Suppressor macrophage treated with lipopolysaccharide for 4 hours (primary cell): ENCODE measurements around the gene IFRD2.
"Not testable (repeated sequence)": the region's sequence is repeated elsewhere in the genome, so short reads cannot be mapped to it uniquely, and the experiment has no call there.

Source experiments
- DNase-seq: peaks from one replicate; pipeline ENCODE4 v3.0.0-alpha.2; 2020

Gene IFRD2

GRCh38 chr3:50264383-50264963, 27.8 kb downstream of the IFRD2 start:
- no peak for DNase-seq

DNA sequence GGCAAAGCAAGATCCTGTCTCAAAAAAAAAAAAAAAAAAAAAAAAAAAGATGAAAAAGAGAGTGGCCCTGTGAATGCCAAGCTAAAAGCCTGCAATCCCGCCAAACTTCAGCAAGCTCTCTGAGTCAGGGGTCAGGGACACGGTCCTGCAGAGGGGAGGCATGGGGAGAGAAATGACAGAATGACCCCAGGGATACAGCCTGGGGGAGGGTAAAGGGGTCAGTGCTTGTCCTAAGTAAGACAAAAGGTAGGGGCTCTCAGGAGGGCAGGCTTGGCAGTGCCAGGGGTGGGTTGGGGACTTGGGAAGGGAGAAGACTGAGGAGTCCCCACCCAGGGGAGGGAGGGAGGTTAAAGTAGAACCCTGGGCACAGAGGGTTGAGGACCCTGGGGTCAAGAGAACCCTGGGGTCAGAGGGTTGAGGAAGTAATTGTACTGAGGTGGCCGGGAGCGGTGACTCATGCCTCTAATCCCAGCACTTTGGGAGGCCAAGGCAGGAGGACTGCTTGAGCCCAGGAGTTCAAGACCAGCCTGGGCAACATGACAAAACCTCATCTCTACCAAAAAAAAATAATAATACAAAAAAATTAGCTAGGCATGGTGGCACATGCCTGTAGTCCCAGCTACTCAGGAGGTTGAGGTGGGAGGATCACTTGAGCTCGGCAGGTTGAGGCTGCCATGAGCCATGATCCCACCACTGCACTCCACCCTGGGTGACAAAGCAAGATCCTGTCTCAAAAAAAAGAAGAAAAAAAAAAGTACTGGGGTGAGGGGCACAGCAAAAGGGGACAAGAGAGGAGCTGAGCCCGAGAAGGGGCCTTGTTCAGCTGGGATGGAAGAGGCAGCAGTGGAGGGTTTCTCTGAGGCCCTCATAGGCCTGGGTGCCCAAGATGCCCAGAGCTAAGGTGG, 28.5 kb downstream of the IFRD2 start:
- no peak for DNase-seq

GRCh38 chr3:50262778-50263177, 29.5 kb downstream of the IFRD2 start:
- no peak for DNase-seq

- DNase-seq, result not testable (repeated sequence)
These were observed 30.0 kb downstream of the IFRD2 start for GRCh38 chr3:50262200-50262599.

- DNase-seq, result no peak
These were observed 30.7 kb downstream of the IFRD2 start for GRCh38 chr3:50261505-50261904.

GRCh38 chr3:50260942-50261441, 31.2 kb downstream of the IFRD2 start:
- DNase-seq, result no peak

DNA sequence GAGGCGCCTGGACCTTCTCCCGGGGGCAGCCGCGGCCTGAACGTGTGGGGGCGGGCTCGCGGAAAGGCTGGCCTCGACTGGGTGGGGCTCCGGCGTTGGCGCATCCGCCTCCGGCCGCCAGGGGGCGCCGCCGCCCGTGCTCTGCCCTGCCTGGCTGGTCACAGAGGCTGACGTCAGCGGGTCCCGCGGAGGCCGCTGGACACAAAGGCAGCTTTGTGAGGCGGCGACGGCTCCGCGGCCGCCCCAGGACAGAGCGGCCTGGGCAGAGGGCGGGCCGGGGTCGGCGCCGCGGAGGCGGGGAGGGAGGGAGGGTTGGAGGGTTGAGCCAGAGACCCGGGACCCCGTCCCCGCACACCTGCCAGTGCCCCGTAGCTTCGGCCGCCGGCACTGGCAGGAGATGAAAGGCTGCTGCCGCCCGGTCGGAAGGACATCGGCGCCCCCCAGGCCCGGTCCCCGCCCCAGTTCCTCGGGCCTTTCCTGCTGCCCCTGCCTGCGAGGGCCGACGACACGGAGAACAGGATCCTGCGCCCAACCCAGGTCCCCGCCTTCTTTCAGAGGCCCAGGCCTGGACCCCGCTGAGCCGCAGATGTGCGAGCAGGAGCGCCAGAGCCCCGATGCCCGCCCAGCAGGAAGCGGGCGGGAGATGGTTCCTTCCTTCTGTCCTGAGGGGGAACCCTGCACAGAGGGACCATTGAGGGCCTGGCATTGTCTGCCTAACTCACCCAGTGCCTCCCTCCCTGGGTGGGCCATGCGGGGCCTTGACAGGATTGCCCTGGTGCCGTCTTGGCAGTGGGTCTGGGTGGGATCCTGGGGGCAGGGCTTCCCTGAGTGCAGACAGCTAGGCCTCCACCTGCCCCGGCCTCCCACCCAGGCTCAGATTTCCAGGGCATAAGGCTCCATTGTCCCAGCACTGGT, 31.9 kb downstream of the IFRD2 start:
- peak; percentile 95 for DNase-seq

GRCh38 chr3:50259432-50260026, 32.7 kb downstream of the IFRD2 start:
- DNase-seq, result no peak

DNA sequence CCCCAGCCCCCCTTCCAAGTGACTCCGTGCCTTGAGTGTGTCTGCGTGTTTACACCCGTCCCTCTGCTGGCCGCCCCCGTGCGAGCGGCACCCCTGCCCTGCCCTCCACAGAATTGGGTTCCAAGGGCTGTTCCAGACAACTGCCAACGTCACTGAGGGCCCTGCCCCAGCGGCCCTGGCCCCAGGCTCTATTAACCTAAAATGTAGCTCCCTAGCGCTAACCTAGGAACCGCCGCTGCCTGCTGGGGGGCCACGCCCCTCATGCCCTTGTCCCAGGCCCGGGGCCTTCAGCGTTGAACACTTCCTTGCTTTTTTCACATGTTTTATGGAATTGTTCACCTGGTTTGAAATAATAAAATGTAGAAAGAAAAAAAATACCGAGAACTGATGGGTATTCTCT, 33.2 kb downstream of the IFRD2 start:
- DNase-seq, result no peak

DNA sequence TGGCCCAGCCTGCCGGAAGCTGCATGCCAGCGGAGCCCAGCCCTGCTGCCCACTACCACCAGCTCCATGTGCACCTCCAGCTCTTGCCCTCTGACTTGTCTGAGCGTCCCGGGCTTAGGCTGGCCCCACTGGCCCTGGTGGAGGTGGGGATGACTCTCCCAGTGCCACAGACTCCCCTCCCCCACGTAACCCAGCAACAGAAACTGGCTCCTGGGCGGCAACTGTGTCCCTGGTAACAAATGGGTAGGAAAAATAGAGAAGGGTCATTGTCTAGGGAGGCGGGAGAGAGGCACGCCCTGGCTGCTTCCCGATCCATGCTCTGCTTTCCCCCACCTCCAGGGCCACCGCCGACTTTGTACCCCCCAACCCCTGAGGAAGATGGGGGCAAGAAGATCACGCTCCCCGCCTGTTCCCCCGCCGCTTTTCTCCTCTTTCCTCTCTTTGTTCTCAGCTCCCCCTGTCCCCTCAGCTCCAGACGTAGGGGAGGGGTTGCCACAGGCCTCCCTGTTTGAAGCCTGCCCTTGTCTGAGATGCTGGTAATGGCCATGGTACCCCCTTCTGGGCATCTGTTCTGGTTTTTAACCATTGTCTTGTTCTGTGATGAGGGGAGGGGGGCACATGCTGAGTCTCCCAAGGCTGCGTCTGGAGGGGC, 34.1 kb downstream of the IFRD2 start:
- DNase-seq, result no peak

DNA sequence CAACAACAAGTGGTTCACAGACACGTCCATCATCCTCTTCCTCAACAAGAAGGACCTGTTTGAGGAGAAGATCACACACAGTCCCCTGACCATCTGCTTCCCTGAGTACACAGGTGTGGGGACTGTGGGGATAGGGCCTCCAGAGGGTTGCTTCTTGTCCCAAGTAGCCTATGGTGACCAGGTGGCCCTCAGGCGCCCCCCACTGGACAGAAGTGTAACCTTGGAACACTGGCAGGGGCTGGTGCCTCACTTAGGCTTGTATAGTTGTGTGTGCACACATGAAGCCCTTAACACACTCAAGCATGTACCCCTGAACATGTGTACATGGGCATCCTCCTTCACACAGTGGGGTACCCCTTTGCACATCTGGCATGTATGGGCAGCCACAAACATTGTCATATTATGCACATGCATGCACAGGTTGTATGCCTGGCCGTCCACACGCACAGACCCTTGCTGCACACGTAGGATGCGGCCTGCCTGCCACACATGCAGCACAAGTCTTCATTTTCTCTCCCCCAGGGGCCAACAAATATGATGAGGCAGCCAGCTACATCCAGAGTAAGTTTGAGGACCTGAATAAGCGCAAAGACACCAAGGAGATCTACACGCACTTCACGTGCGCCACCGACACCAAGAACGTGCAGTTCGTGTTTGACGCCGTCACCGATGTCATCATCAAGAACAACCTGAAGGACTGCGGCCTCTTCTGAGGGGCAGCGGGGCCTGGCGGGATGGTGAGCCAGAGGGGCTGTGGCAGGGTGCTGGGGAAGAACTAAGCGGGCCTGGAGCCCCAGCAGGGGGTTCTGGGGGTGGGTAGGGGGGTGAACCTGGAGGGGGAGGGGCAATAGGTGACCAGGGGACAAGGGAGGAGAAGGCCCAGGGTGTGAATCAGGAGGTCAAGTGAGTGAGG, 35.0 kb downstream of the IFRD2 start:
- DNase-seq, result peak; percentile 46

- DNase-seq, result no peak
These were observed 37.0 kb downstream of the IFRD2 start for GRCh38 chr3:50255251-50255615.

DNA sequence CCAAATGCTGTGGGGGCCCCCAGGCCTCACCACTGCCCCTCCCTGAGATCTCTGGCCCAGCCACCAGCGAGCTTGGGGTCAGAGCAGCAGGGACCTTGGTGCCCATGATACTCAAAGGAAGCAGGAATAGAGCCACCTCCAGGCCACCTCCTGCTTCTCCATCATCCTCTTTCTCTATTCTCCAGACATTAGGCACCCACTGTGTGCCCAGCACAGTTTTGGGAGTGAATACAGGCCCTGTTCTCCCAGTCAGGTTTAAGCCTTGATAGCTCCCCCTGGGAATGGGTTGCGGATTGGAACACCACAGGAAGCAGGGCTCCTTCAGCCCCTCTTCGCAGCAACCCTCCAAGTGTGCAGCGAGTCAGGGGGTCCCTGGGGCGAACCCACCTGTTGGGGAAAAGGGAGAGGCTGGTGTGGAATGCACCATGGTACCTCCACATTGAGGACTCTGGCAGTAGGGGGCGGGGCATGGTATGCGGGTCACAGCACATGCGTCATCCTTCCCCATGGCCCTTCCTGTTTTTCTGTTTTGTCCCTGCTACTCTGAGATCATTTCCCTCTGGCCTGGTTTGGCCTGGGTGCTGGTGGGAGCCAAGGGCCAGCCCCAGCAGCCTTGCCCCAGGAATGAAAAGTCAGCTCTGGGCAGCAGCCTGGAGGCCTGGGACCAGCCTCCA, 37.5 kb downstream of the IFRD2 start:
- peak; percentile 90 for DNase-seq

- peak; percentile 43 for DNase-seq
These were observed 41.0 kb downstream of the IFRD2 start for GRCh38 chr3:50251220-50251619.

- DNase-seq, result no peak
These were observed 41.7 kb downstream of the IFRD2 start for GRCh38 chr3:50250514-50250913.

- no peak for DNase-seq
These were observed 42.8 kb downstream of the IFRD2 start for GRCh38 chr3:50249457-50249856.

DNA sequence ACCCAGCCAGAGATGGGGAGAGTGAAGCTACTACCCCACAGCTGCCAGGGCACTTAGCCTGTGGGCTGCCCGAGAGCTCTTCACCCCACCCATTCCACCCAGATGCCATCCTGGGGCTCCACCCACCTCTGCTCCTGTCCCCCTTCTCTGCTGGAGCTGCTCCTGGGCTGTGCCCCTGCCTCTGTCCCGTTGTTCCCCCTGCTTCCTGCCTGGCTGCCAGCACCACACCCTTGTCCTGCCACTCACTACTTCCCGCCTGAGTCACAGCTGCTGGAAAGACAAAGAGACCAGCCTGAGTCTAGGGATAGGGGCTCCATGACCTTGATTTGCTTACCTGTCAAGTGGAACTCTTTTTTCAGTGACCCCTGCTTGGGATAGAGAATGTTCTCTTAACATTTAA, 43.8 kb downstream of the IFRD2 start:
- no peak for DNase-seq

DNA sequence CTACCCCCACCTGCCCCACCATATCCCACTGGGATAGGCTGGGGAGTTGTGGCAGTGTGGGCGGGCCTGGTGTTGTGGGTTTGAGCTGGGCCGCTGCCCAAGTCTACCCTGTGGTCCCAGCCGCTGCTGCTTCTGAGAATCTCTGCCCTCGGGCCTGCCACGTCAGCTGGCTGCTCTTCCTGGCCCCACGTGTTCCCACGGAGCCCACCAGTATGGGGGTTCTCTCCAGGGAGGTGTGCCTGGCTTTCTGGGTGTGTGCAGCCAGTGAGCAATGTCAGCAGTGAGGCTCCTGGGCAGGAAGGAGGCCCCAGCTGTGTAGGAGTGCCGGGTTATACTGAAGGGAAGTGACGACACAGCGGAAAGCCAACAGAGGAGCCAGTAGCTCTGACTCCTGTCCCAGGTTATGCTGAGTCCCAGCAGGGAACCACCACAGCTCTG, 45.7 kb downstream of the IFRD2 start:
- peak; percentile 79 for DNase-seq

DNA sequence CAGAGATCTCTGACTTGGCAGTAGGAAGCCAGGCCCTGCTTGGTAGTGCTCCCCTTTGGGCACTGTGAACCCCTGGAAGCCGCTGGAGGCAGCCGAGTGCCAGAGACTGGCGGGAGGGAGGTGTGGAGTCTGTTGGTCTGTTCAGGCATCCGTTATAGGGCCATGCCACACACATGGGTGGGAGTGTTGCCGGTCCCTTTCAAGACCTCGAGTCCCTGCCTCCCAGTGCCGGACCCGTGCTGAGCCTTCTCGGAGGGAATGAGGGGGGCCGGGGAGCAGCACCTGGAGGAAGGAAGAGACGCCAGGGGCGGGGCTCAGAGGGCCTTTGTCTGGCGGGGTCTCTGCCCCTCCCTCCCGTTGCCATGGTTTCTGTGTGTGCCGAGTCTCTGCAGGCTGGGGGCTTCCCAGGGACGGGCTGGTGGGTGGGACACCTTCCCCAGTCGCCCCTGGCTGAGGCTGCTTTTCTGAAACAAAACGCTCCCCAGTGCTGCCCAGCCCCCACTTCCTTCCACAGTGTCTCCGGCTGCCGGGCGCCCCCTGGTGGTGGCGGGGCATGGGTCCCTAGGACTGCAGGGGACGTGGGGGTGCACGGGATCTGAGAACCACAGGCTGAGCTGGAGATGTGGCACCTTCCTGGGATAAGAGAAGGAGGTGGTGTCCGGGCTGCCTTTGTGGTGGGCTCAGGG, 46.3 kb downstream of the IFRD2 start:
- peak; percentile 93 for DNase-seq

- DNase-seq, result no peak
These were observed 46.9 kb downstream of the IFRD2 start for GRCh38 chr3:50245251-50245745.
